ENCODE measurements around the gene TYK2. TPM values are rescaled to one million over a fixed set of nuclear protein-coding genes. Genes with fewer than 3 reads are reported as not detected.
"Not testable (repeated sequence)": the region's sequence is repeated elsewhere in the genome, so short reads cannot be mapped to it uniquely, and the experiment has no call there.

The TYK2 gene
- total RNA-seq, 2 donors from 2014 or later = 76.3 to 148 TPM

DNA sequence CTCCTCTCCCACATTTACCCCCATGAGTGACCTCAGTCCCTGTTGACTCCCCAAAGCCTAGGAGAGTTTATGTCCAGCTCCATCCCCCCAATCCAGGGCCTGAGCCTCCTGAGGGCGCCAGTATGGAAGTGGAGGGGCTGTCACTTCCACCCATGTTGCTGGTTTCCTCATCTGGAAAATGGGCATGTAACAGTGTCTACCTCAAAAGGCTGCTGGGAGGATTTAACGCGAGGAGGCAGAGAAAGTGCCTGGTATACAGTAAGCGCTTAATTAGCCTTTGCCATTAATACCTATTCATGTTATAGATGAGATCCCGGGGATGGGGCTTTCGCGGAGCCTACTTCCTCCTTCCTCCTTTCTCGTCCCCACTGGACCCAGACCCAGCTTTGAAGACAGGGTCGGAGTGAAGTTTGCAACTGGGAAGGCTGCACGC lies 476 bp downstream of the TYK2 start:
- Histone ChIP-seq H3K9ac (ENCODE audit: low read depth in 2 of 2, low read length in 2 of 2) (peak overlapping the region; percentile 98 to 99), H3K4me1 (peaks cover 8% of the 10 kb centered on the region), H3K27me3 (no peaks in the 10 kb centered on the region), H3K27ac (peak overlapping the region; percentile 69), H3K36me3 (peaks cover 5% of the 10 kb centered on the region), H3K9me3 (no peaks in the 10 kb centered on the region), H3K4me3 (peak overlapping the region; percentile 91)
- no peak for DNase-seq
- TF ChIP-seq, protein P1, sequence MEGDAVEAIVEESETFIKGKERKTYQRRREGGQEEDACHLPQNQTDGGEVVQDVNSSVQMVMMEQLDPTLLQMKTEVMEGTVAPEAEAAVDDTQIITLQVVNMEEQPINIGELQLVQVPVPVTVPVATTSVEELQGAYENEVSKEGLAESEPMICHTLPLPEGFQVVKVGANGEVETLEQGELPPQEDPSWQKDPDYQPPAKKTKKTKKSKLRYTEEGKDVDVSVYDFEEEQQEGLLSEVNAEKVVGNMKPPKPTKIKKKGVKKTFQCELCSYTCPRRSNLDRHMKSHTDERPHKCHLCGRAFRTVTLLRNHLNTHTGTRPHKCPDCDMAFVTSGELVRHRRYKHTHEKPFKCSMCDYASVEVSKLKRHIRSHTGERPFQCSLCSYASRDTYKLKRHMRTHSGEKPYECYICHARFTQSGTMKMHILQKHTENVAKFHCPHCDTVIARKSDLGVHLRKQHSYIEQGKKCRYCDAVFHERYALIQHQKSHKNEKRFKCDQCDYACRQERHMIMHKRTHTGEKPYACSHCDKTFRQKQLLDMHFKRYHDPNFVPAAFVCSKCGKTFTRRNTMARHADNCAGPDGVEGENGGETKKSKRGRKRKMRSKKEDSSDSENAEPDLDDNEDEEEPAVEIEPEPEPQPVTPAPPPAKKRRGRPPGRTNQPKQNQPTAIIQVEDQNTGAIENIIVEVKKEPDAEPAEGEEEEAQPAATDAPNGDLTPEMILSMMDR (IDR thresholded peaks at IDR 0.05) = no peak
- intact Hi-C loops (cut with DNase I) = loop anchor here (5.0 kb wide), 1 partner anchor 43 kb away; the partner anchor contains the start of gene ICAM3

DNA sequence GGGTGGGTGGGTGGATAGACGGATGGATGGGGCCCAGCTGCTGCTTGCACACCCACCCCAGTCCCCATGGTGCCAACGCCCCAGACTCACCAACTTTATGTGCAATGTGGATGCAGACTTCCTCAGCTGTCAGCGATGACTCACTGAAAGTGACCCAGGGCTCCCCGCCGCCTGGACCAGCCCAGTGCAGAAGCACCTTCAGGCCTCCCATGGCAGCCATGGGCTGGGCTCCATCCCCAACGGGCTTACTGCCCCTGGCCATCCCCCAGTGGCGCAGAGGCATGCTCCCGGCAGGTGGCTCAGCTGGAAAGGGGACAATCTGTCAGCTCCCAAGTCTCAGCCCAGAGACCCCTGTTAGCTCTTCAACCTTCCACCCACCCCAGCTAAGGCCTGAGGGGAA lies 2.2 kb downstream of the TYK2 start:
- Histone ChIP-seq H3K4me3 (no peak overlapping the region), H3K9ac (ENCODE audit: low read depth in 2 of 2, low read length in 2 of 2) (no peak overlapping the region), H3K36me3 (peaks cover 5% of the 10 kb centered on the region), H3K9me3 (no peaks in the 10 kb centered on the region), H3K27ac (no peak overlapping the region), H3K4me1 (peaks cover 8% of the 10 kb centered on the region), H3K27me3 (no peaks in the 10 kb centered on the region)
- DNase-seq = no peak
- TF ChIP-seq, protein P1 (IDR thresholded peaks at IDR 0.05) = no peak
- intact Hi-C loops (cut with DNase I) = no loop called here

GRCh38 chr19:10377140-10377640 lies 3.2 kb downstream of the TYK2 start:
- H3K9ac ChIP-seq (ENCODE audit: low read depth in 2 of 2, low read length in 2 of 2); H3K27me3 ChIP-seq; intact Hi-C loops (cut with DNase I); H3K4me1 ChIP-seq; H3K27ac ChIP-seq; H3K36me3 ChIP-seq; H3K9me3 ChIP-seq; H3K4me3 ChIP-seq; DNase-seq: not testable (repeated sequence)

- Histone ChIP-seq H3K9ac (ENCODE audit: low read depth in 2 of 2, low read length in 2 of 2) (no peak overlapping the region), H3K27me3 (no peaks in the 10 kb centered on the region), H3K4me3 (no peak overlapping the region), H3K36me3 (peaks cover 5% of the 10 kb centered on the region), H3K4me1 (peaks cover 8% of the 10 kb centered on the region), H3K27ac (no peak overlapping the region), H3K9me3 (no peaks in the 10 kb centered on the region)
- no peak for DNase-seq
- TF ChIP-seq, protein P1 (IDR thresholded peaks at IDR 0.05) = no peak
- intact Hi-C loops (cut with DNase I) = no loop called here
Observed at GRCh38 chr19:10374931-10375330, 5.4 kb downstream of the TYK2 start.

DNA sequence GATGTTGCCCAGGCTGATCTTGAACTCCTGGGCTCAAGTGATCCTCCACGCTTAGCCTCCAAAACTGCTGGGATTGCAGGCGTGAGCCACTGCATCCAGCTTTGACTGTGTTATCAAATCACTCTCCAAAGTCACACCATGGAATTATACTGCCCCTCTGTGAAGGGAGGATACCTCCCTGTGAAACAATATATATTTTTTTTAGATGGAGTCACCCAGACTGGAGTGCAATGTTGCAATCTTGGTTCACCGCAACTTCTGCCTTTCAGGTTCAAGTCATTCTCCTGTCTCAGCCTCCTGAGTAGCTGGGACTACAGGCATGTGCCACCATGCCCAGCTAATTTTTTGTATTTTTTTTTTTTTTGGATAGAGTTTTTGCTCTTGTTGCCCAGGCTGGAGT lies 7.7 kb downstream of the TYK2 start:
- Histone ChIP-seq H3K4me3 (no peak overlapping the region), H3K9ac (ENCODE audit: low read depth in 2 of 2, low read length in 2 of 2) (no peak overlapping the region), H3K36me3 (peaks cover 5% of the 10 kb centered on the region), H3K4me1 (no peaks in the 10 kb centered on the region), H3K27ac (no peak overlapping the region), H3K9me3 (no peaks in the 10 kb centered on the region), H3K27me3 (no peaks in the 10 kb centered on the region)
- DNase-seq = no peak
- intact Hi-C loops (cut with DNase I) = no loop called here
- TF ChIP-seq, protein P1 (IDR thresholded peaks at IDR 0.05) = no peak

DNA sequence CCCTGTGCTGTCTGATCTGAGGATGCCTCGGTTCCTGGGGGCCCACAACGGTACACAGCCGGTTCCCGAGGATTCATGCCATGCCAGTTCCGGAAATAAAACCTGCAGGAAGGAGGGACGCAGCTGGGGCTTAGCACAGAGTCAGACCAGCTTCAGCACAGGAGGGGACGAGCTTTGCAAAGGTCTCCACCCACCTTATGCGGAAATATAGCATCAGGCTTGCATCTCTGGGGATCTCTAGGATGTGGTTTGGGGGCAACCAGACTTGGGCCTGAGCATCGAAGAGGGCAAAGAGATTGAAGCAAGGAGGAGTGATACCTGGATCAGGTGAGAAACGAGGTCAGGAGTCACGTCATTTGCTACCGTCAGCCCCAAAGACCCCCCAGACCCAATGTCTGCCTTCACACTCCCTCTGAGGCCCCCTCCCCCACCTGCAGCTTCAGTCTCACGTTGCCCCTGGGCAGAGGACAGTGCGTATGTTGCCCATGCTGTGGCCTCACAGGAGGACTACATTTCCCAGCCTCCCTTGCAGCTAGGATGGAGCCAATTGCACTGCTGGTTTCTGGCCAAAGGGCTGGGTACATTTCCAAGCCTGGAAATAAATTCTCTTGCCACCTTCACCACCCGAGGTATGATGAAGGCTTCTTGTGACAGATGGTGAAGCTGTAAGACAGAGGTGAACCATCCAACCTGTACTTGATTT lies 12.1 kb downstream of the TYK2 start:
- peaks cover 12% of the 10 kb centered on the region for H3K36me3 ChIP-seq
- no peaks in the 10 kb centered on the region for H3K4me1 ChIP-seq
- no peak overlapping the region for H3K9ac ChIP-seq (ENCODE audit: low read depth in 2 of 2, low read length in 2 of 2)
- no peaks in the 10 kb centered on the region for H3K9me3 ChIP-seq
- no peak overlapping the region for H3K4me3 ChIP-seq
- DNase-seq = no peak
- no peak overlapping the region for H3K27ac ChIP-seq
- no peaks in the 10 kb centered on the region for H3K27me3 ChIP-seq
- intact Hi-C loops (cut with DNase I) = no loop called here
- TF ChIP-seq, protein P1 (IDR thresholded peaks at IDR 0.05) = no peak

GRCh38 chr19:10366950-10367512 lies 13.3 kb downstream of the TYK2 start:
- not testable (repeated sequence) for H3K27me3 ChIP-seq

More at GRCh38 chr19:10366950-10367512, 13.3 kb downstream of the TYK2 start:
- H3K4me1 ChIP-seq; DNase-seq; H3K9ac ChIP-seq (ENCODE audit: low read depth in 2 of 2, low read length in 2 of 2); H3K4me3 ChIP-seq; H3K27ac ChIP-seq; intact Hi-C loops (cut with DNase I); H3K9me3 ChIP-seq: not testable (repeated sequence)
- H3K36me3 ChIP-seq = peaks cover 12% of the 10 kb centered on the region

Measured in colonic mucosa (tissue), 4 donors.